ENCODE data around the gene ZNF628. TPM values are rescaled to one million over a fixed set of nuclear protein-coding genes. Genes with fewer than 3 reads are reported as not detected.

The ZNF628 gene
- total RNA-seq, 1 experiment from 2014 or later, result 21.7 TPM

- ChIA-PET CTCF (no interaction called here), POLR2A (no interaction called here)
- no peak for ATAC-seq
- no peaks in the 10 kb centered on the region for H3K4me1 ChIP-seq (ENCODE audit: control insufficient read depth, insufficient read depth, low read length)
- no peak overlapping the region for H3K4me3 ChIP-seq (ENCODE audit: low read depth in 2 of 2, low read length in 2 of 2)
- H3K9me3 ChIP-seq (ENCODE audit: control insufficient read depth, insufficient read depth, low read depth, low read length), result no peaks in the 10 kb centered on the region
- in situ Hi-C loops (cut with HindIII; ENCODE audit: low pct_unique_long_range_greater_than_20kb, low sequenced_read_pairs), result no loop called here
- intact Hi-C loops (cut with micrococcal nuclease; ENCODE audit: unreplicated experiment), result no loop called here
- no peaks in the 10 kb centered on the region for H3K36me3 ChIP-seq (ENCODE audit: control insufficient read depth, insufficient read depth, low read length)
- no peak overlapping the region for H3K27ac ChIP-seq (ENCODE audit: low read length)
- DNase-seq (ENCODE audit: low read depth, low spot score), result no peak
- TF ChIP-seq POLR2AphosphoS5 (IDR thresholded peaks at IDR 0.05; ENCODE audit: low read depth, low read length), result no peak
- TF ChIP-seq TCF7L2 (IDR thresholded peaks at IDR 0.05; ENCODE audit: low read depth, low read length), result no peak
- no peaks in the 10 kb centered on the region for H3K27me3 ChIP-seq (ENCODE audit: control insufficient read depth, insufficient read depth, low read length)
- no TSS peak for BruUV-seq (replicated peaks)
These were observed 24.0 kb downstream of the ZNF628 start for GRCh38 chr19:55500368-55500952.

GRCh38 chr19:55502197-55502952 lies 26.0 kb downstream of the ZNF628 start:
- Histone ChIP-seq H3K4me1 (ENCODE audit: control insufficient read depth, insufficient read depth, low read length) (no peaks in the 10 kb centered on the region), H3K27ac (ENCODE audit: low read length) (no peak overlapping the region), H3K36me3 (ENCODE audit: control insufficient read depth, insufficient read depth, low read length) (no peaks in the 10 kb centered on the region), H3K27me3 (ENCODE audit: control insufficient read depth, insufficient read depth, low read length) (no peaks in the 10 kb centered on the region), H3K4me3 (ENCODE audit: low read depth in 2 of 2, low read length in 2 of 2) (no peak overlapping the region), H3K9me3 (ENCODE audit: control insufficient read depth, insufficient read depth, low read depth, low read length) (no peaks in the 10 kb centered on the region)
- CTCF ChIA-PET, result no interaction called here
- ATAC-seq (no peak), DNase-seq (ENCODE audit: low read depth, low spot score) (no peak)
- POLR2A ChIA-PET, result no interaction called here
- intact Hi-C loops (cut with micrococcal nuclease; ENCODE audit: unreplicated experiment) (no loop called here), in situ Hi-C loops (cut with HindIII; ENCODE audit: low pct_unique_long_range_greater_than_20kb, low sequenced_read_pairs) (no loop called here)
- TF ChIP-seq SIN3A (IDR thresholded peaks at IDR 0.05; ENCODE audit: borderline replicate concordance, insufficient read depth, low read depth, low read length) (no peak), CTCF (IDR thresholded peaks at IDR 0.05) (no peak), REST (IDR thresholded peaks at IDR 0.05; ENCODE audit: insufficient read depth in 1 of 2, low read depth in 2 of 2, low read length in 1 of 2) (no peak), POLR2AphosphoS5 (IDR thresholded peaks at IDR 0.05; ENCODE audit: low read depth, low read length) (no peak), TCF7L2 (IDR thresholded peaks at IDR 0.05; ENCODE audit: low read depth, low read length) (no peak)
- no TSS peak for BruUV-seq (replicated peaks)

- POLR2A ChIA-PET, result no interaction called here
- in situ Hi-C loops (cut with HindIII; ENCODE audit: low pct_unique_long_range_greater_than_20kb, low sequenced_read_pairs) (no loop called here), intact Hi-C loops (cut with micrococcal nuclease; ENCODE audit: unreplicated experiment) (no loop called here)
- Histone ChIP-seq H3K27ac (ENCODE audit: low read length) (no peak overlapping the region), H3K36me3 (ENCODE audit: control insufficient read depth, insufficient read depth, low read length) (no peaks in the 10 kb centered on the region), H3K27me3 (ENCODE audit: control insufficient read depth, insufficient read depth, low read length) (no peaks in the 10 kb centered on the region), H3K4me1 (ENCODE audit: control insufficient read depth, insufficient read depth, low read length) (no peaks in the 10 kb centered on the region), H3K4me3 (ENCODE audit: low read depth in 2 of 2, low read length in 2 of 2) (no peak overlapping the region), H3K9me3 (ENCODE audit: control insufficient read depth, insufficient read depth, low read depth, low read length) (no peaks in the 10 kb centered on the region)
- CTCF ChIA-PET, result interaction anchor here (1.7 kb wide), 1 partner anchor 36 kb away, joined by 31 read pairs; no protein-coding TSS in a partner anchor
- ATAC-seq, result no peak
- no peak for TF ChIP-seq SIN3A (IDR thresholded peaks at IDR 0.05; ENCODE audit: borderline replicate concordance, insufficient read depth, low read depth, low read length)
- no peak for TF ChIP-seq REST (IDR thresholded peaks at IDR 0.05; ENCODE audit: insufficient read depth in 1 of 2, low read depth in 2 of 2, low read length in 1 of 2)
- TF ChIP-seq TCF7L2 (IDR thresholded peaks at IDR 0.05; ENCODE audit: low read depth, low read length), result no peak
- no peak for TF ChIP-seq POLR2AphosphoS5 (IDR thresholded peaks at IDR 0.05; ENCODE audit: low read depth, low read length)
- no peak for TF ChIP-seq CTCF (IDR thresholded peaks at IDR 0.05)
- no TSS peak for BruUV-seq (replicated peaks)
- DNase-seq (ENCODE audit: low read depth, low spot score), result no peak
These were observed 26.7 kb downstream of the ZNF628 start for GRCh38 chr19:55503157-55503501.
